Osteocyte (in vitro differentiated cells): ENCODE results near the gene TRIM36. TPM values are rescaled to one million over a fixed set of nuclear protein-coding genes. Genes with fewer than 3 reads are reported as not detected.

Source experiments
- DNase-seq: peaks from one replicate; pipeline ENCODE4 v3.0.0; 2021; ENCODE audit warnings: mixed read lengths; ENCODE audit not compliant: unreplicated experiment; ENCODE audit errors: extremely low spot score
- H3K27ac Mint-ChIP-seq: one replicate; pipeline ENCODE4 v1.8.0; 2021; ENCODE audit warnings: mild to moderate bottlenecking, mixed read lengths; ENCODE audit not compliant: unreplicated experiment
- H3K27me3 Mint-ChIP-seq: one replicate; pipeline ENCODE4 v1.8.0; 2021; ENCODE audit warnings: mixed read lengths; ENCODE audit not compliant: unreplicated experiment
- H3K36me3 Mint-ChIP-seq: one replicate; pipeline ENCODE4 v1.8.0; 2021; ENCODE audit warnings: mixed read lengths; ENCODE audit not compliant: unreplicated experiment
- H3K4me1 Mint-ChIP-seq: one replicate; pipeline ENCODE4 v1.8.0; 2021; ENCODE audit warnings: mixed read lengths; ENCODE audit not compliant: unreplicated experiment
- H3K4me3 Mint-ChIP-seq: one replicate; pipeline ENCODE4 v1.8.0; 2021; ENCODE audit warnings: mild to moderate bottlenecking, moderate library complexity, mixed read lengths; ENCODE audit not compliant: unreplicated experiment
- H3K9me3 Mint-ChIP-seq: one replicate; pipeline ENCODE4 v1.8.0; 2021; ENCODE audit warnings: mixed read lengths; ENCODE audit not compliant: unreplicated experiment
- CTCF ChIP-seq: fragments of 200-600 bp; sonication (generic); IDR thresholded peaks from 2 replicates; pipeline ENCODE4 v1.5.0; 2021; ENCODE audit warnings: antibody characterized with exemption, mild to moderate bottlenecking, moderate library complexity
- total RNA-seq: library from RNA; stranded (reverse); gene quantifications from 2 replicates; pipeline ENCODE4 v1.2.1, GENCODE V29; 2021

Gene TRIM36
- total RNA-seq, 1 donor from 2014 or later, result 13.3 TPM

- no peak for TF ChIP-seq CTCF
- Mint-ChIP-seq H3K4me1 (peaks cover 13% of the 10 kb centered on the region), H3K27ac (no peak overlapping the region), H3K36me3 (no peaks in the 10 kb centered on the region), H3K4me3 (peak overlapping the region; percentile 85), H3K27me3 (peaks cover 30% of the 10 kb centered on the region), H3K9me3 (no peaks in the 10 kb centered on the region)
- DNase-seq, result no peak
Observed at GRCh38 chr5:115170134-115170928, 623 bp upstream of the TRIM36 start.

DNA sequence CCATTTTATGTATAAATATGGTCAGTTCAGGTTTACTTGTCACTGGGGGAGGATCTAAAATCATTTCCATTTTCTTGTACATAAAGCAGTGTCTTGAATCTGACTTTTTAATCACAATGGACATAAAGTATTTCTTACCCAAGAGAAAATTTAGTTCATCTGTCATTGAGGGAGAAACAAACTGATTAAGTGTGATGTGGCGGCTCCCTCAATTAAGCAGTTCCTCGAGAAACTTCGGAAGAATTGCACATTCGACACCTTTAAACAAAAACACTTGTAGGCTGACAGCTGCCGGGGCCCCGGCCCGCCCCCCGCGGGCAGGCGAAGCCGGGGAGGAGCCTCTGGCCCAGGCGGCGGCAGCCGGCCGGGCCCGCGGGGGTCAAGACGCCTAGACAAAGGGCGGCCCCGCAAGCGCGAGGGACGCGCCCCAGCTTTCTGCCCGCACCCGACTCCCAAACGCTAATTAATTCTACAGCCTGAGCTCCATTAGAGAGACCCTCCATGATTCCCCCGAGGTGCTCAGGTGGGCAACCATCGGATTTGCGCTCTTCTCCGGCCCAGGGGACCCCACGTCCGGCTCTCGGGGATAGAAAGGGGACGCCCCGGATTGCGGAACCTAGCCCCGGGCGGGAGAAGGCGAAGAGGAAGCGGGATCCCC is 750 bp downstream of the TRIM36 start:
- no peak for TF ChIP-seq CTCF
- Mint-ChIP-seq H3K9me3 (no peaks in the 10 kb centered on the region), H3K4me1 (peaks cover 13% of the 10 kb centered on the region), H3K27ac (peak overlapping the region; percentile 80), H3K27me3 (peaks cover 25% of the 10 kb centered on the region), H3K36me3 (no peaks in the 10 kb centered on the region), H3K4me3 (peak overlapping the region; percentile 85)
- no peak for DNase-seq

- Mint-ChIP-seq H3K27ac (no peak overlapping the region), H3K9me3 (no peaks in the 10 kb centered on the region), H3K36me3 (peaks cover 2% of the 10 kb centered on the region), H3K4me1 (peaks cover 13% of the 10 kb centered on the region), H3K4me3 (no peak overlapping the region), H3K27me3 (peaks cover 9% of the 10 kb centered on the region)
- DNase-seq, result no peak
- TF ChIP-seq CTCF, result no peak
Observed at GRCh38 chr5:115166744-115167393, 2.8 kb downstream of the TRIM36 start.

DNA sequence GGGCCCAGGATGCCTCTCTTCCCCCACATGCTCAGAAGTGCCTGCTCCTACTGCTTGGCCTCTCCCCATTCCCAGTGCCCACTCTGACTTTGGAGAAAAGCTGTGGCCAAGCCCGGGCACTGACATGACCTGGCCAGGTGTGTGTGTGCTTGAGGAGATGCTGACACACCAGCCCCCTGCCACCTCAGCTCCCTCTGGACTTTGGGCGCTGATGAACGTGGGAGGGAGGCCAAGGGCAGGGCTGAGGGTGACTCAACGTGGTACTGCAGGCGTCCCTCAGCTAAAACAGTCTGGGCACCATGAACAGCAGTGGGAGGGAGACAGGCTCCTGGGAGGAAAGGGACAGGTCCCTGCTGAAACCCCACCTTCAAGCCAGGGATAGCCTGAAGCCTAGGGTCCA is 3.9 kb downstream of the TRIM36 start:
- no peak for DNase-seq
- no peak for TF ChIP-seq CTCF
- no peaks in the 10 kb centered on the region for H3K9me3 Mint-ChIP-seq
- peaks cover 2% of the 10 kb centered on the region for H3K36me3 Mint-ChIP-seq
- no peak overlapping the region for H3K27ac Mint-ChIP-seq
- peaks cover 8% of the 10 kb centered on the region for H3K4me1 Mint-ChIP-seq
- H3K27me3 Mint-ChIP-seq, result peaks cover under 1% of the 10 kb centered on the region
- H3K4me3 Mint-ChIP-seq, result no peak overlapping the region

- no peaks in the 10 kb centered on the region for H3K4me1 Mint-ChIP-seq
- DNase-seq, result no peak
- H3K4me3 Mint-ChIP-seq, result no peak overlapping the region
- H3K27ac Mint-ChIP-seq, result no peak overlapping the region
- no peak for TF ChIP-seq CTCF
- peaks cover 5% of the 10 kb centered on the region for H3K36me3 Mint-ChIP-seq
- H3K9me3 Mint-ChIP-seq, result peaks cover 6% of the 10 kb centered on the region
- H3K27me3 Mint-ChIP-seq, result no peaks in the 10 kb centered on the region
Observed at GRCh38 chr5:115160975-115161475, 8.7 kb downstream of the TRIM36 start.
